Measurements from ENCODE around the gene XBP1.
"Not testable (repeated sequence)": the region's sequence is repeated elsewhere in the genome, so short reads cannot be mapped to it uniquely, and the experiment has no call there.

XBP1 gene

DNA sequence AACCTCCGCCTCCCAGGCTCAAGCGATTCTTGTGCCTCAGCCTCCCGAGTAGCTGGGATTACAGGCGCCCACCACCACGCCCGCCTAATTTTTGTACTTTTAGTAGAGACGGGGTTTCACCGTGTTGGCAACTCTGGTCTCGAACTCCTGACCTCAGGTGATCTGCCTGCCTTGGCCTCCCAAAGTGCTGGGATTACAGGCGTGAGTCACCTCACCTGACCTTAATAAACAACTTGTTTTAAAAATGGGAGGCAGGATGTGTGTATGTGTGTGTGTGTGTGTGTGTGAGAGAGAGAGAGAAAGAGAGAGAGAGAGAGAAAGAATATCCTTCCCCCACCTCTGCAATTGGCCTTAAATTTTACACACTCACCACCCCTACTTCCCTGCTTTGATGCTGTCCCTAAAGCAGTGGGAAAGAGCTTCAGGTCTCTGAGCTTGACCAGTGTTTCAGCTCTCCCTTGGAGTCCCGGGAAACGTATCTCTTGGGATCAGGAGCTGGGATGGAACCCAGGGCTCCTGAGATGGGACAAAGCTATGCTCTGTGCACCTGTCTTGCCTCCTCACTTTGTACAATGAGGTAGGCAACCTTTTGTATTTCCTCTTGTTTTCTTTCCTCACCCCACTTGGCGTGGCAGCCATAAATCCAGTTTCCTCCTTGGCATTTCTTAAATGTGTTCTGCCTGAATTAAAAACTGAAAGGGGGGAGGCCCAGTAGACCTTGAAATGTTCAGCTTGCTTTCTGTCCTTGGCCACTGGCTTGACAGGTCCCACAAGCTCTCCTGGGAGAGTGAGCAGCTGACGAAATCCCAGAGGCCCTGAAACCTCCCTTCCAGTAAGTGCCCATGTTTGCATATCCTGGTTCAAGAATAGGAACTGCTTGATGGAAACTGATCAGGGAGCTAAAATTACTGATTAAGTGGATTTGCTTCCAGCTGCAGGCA is 17.8 kb upstream of the XBP1 start:
- no peak overlapping the region for H3K4me3 ChIP-seq (ENCODE audit: low read length)
- WGBS (ENCODE audit: insufficient coverage, insufficient read length) = no CpG with 5 or more reads among the region's 14 CpGs
- H3K27ac ChIP-seq (ENCODE audit: low read length) = no peak overlapping the region
- H3K27me3 ChIP-seq (ENCODE audit: control insufficient read depth, insufficient read depth, low read length) = no peaks in the 10 kb centered on the region
- no peaks in the 10 kb centered on the region for H3K9me3 ChIP-seq (ENCODE audit: control insufficient read depth, insufficient read depth, low read length)
- H3K36me3 ChIP-seq (ENCODE audit: control insufficient read depth, insufficient read depth, low read length) = no peaks in the 10 kb centered on the region
- no peaks in the 10 kb centered on the region for H3K4me1 ChIP-seq (ENCODE audit: control insufficient read depth, insufficient read depth, low read length)
- no peak for DNase-seq (ENCODE audit: low read depth, low spot score)

DNA sequence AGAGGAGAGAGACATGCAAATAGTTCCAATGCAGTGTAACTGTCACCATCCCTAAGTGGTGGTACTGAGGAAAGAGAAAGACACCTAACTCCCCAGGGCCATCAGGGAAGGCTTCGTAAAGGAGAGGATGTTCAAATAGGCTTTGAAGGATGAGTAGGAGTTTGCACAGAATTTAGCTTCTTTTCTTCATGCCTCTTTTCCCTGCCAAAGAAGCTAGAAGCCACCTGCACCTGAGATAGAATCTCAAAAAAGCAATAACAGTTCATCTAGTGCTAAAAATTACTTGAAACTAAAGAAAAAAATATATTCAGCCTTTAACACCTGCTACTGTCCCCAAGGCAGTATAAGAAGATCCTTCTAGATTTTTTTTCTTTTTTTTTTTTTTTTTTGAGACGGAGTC is 16.7 kb upstream of the XBP1 start:
- no CpG with 5 or more reads among the region's 2 CpGs for WGBS (ENCODE audit: insufficient coverage, insufficient read length)
- Histone ChIP-seq H3K36me3 (ENCODE audit: control insufficient read depth, insufficient read depth, low read length) (no peaks in the 10 kb centered on the region), H3K27ac (ENCODE audit: low read length) (no peak overlapping the region), H3K27me3 (ENCODE audit: control insufficient read depth, insufficient read depth, low read length) (no peaks in the 10 kb centered on the region), H3K4me1 (ENCODE audit: control insufficient read depth, insufficient read depth, low read length) (no peaks in the 10 kb centered on the region), H3K9me3 (ENCODE audit: control insufficient read depth, insufficient read depth, low read length) (no peaks in the 10 kb centered on the region), H3K4me3 (ENCODE audit: low read length) (no peak overlapping the region)
- no peak for DNase-seq (ENCODE audit: low read depth, low spot score)

DNA sequence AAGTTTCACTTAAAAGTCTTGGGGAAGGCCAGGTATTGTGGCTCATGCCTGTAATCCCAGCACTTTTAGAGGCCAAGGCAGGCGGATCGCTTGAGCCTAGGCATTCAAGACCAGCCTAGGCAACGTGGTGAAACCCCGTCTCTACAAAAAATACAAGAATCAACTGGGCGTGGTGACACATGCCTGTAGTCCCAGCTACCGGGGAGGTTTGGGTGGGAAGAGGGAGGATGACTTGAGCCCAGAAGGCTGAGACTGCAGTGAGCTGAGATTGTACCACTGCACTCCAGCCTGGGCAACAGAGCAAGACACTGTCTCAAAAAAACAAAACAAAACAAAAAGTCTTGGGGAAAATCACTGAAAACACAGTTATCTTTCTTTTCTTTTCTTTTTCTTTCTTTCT is 15.4 kb upstream of the XBP1 start:
- H3K27me3 ChIP-seq (ENCODE audit: control insufficient read depth, insufficient read depth, low read length) = no peaks in the 10 kb centered on the region
- H3K36me3 ChIP-seq (ENCODE audit: control insufficient read depth, insufficient read depth, low read length) = no peaks in the 10 kb centered on the region
- no peak for DNase-seq (ENCODE audit: low read depth, low spot score)
- H3K9me3 ChIP-seq (ENCODE audit: control insufficient read depth, insufficient read depth, low read length) = no peaks in the 10 kb centered on the region
- no peak overlapping the region for H3K4me3 ChIP-seq (ENCODE audit: low read length)
- H3K4me1 ChIP-seq (ENCODE audit: control insufficient read depth, insufficient read depth, low read length) = no peaks in the 10 kb centered on the region
- no peak overlapping the region for H3K27ac ChIP-seq (ENCODE audit: low read length)
- WGBS (ENCODE audit: insufficient coverage, insufficient read length) = no CpG with 5 or more reads among the region's 6 CpGs

DNA sequence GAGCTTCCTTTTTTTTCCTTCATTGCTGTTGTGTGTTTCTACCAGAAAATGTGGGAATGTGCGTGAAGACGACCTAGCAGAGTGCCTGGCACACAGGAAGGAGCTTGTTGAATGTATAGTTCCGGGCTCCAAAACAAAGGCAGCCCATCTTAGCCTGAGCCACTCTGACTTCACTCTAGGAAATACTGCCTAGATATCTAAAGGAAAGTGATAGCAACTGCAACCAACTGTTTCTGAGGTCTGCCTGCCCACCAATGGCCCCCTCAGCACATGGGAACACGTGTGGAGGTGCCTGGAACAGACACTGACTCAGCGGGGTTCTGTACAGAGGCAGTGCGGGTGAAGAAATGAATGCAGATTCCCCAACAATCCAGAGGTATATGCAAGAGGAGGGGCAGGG is 14.7 kb upstream of the XBP1 start:
- Histone ChIP-seq H3K36me3 (ENCODE audit: control insufficient read depth, insufficient read depth, low read length) (no peaks in the 10 kb centered on the region), H3K9me3 (ENCODE audit: control insufficient read depth, insufficient read depth, low read length) (no peaks in the 10 kb centered on the region), H3K4me3 (ENCODE audit: low read length) (no peak overlapping the region), H3K27ac (ENCODE audit: low read length) (no peak overlapping the region), H3K27me3 (ENCODE audit: control insufficient read depth, insufficient read depth, low read length) (no peaks in the 10 kb centered on the region), H3K4me1 (ENCODE audit: control insufficient read depth, insufficient read depth, low read length) (no peaks in the 10 kb centered on the region)
- WGBS (ENCODE audit: insufficient coverage, insufficient read length) = no CpG with 5 or more reads among the region's 6 CpGs
- no peak for DNase-seq (ENCODE audit: low read depth, low spot score)

DNA sequence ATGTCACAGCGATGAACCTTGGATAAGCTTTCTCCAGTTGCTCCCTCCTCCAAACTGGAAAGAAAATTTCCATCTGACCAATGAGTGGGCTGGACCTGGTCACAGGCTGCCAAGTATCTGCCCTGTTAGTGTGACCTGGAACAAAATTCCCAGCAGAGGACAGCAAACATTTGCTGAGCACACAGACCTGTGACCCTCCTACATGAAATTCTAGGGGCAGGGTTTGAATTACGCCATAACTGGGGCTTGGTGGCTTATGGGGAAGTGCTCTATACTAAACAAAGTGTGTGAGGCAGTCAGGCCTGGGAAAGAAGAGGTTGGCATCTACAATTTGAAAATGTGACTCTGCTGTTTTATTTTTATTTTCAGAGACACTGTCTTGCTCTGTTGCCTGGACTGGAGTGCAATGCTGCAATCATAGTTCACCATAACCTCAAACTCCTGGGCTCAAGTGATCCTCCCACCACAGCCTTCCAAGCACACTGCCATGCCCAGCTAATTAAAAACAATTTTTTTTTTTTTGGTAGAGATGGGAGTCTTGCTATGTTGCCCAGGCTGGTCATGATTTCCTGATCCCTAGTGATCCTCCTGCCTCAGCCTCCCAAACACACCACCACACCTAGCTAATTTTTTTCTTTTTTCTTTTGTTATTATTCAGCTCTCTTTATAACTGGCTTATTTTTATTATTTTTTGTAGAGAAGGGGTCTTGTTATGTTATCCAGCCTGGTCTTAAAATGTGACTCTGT is 13.6 kb upstream of the XBP1 start:
- WGBS (ENCODE audit: insufficient coverage, insufficient read length) = no CpG with 5 or more reads among the region's 2 CpGs
- no peak for DNase-seq (ENCODE audit: low read depth, low spot score)
- no peaks in the 10 kb centered on the region for H3K9me3 ChIP-seq (ENCODE audit: control insufficient read depth, insufficient read depth, low read length)
- H3K27me3 ChIP-seq (ENCODE audit: control insufficient read depth, insufficient read depth, low read length) = no peaks in the 10 kb centered on the region
- H3K27ac ChIP-seq (ENCODE audit: low read length) = no peak overlapping the region
- no peak overlapping the region for H3K4me3 ChIP-seq (ENCODE audit: low read length)
- H3K4me1 ChIP-seq (ENCODE audit: control insufficient read depth, insufficient read depth, low read length) = no peaks in the 10 kb centered on the region
- no peaks in the 10 kb centered on the region for H3K36me3 ChIP-seq (ENCODE audit: control insufficient read depth, insufficient read depth, low read length)

DNA sequence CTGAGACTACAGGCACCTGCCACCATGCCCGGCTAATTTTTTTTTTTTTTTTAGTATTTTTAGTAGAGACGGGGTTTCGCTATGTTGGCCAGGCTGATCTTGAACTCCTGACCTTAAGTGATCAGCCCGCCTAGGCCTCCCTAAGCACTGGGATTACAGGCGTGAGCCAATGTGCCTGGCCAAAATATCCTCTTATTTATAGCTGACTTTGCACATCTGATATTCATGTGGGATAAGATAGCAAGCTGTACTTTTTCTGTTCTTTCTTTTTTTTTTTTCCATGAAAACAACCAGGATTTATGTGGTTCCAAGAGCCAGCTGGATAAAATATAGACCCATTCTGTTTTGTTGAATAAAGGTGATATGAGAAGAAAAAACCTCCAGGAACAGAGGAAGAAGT is 12.1 kb upstream of the XBP1 start:
- H3K27me3 ChIP-seq (ENCODE audit: control insufficient read depth, insufficient read depth, low read length) = no peaks in the 10 kb centered on the region
- no peak overlapping the region for H3K4me3 ChIP-seq (ENCODE audit: low read length)
- DNase-seq (ENCODE audit: low read depth, low spot score) = no peak
- no peak overlapping the region for H3K27ac ChIP-seq (ENCODE audit: low read length)
- H3K9me3 ChIP-seq (ENCODE audit: control insufficient read depth, insufficient read depth, low read length) = no peaks in the 10 kb centered on the region
- no CpG with 5 or more reads among the region's 5 CpGs for WGBS (ENCODE audit: insufficient coverage, insufficient read length)
- H3K36me3 ChIP-seq (ENCODE audit: control insufficient read depth, insufficient read depth, low read length) = no peaks in the 10 kb centered on the region
- no peaks in the 10 kb centered on the region for H3K4me1 ChIP-seq (ENCODE audit: control insufficient read depth, insufficient read depth, low read length)

DNA sequence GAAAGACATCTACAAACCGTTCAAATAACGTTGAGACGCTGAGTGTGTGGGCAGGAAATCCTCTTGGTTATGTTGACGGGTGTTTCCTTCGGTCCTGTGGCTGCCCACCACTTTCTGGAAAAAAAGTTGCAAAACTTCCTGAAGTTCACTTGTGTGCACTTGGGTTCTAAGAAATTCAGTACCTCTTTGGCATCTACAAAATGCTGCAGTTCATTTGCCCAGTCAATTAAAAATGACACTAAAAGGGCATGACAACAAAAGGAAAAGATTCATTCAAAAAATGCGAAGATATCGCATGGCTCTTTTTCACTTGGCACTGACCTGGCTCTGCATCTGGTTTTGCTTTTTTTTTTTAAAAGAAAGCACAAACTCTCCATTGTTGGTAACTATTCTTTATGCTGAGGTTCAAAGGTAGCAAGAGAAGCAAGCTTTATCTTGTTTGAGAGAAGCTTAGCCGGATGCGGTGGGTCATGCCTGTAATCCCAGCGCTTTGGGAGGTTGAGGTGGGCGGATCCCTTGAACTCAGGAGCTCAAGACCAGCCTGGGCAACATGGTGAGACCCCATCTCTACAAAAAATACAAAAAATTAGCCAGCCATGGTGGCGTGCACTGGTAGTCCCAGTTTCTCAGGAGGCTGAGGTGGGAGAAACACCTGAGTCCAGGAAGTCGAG is 10.6 kb upstream of the XBP1 start:
- H3K27ac ChIP-seq (ENCODE audit: low read length) = no peak overlapping the region
- no peaks in the 10 kb centered on the region for H3K36me3 ChIP-seq (ENCODE audit: control insufficient read depth, insufficient read depth, low read length)
- H3K4me3 ChIP-seq (ENCODE audit: low read length) = no peak overlapping the region

DNA sequence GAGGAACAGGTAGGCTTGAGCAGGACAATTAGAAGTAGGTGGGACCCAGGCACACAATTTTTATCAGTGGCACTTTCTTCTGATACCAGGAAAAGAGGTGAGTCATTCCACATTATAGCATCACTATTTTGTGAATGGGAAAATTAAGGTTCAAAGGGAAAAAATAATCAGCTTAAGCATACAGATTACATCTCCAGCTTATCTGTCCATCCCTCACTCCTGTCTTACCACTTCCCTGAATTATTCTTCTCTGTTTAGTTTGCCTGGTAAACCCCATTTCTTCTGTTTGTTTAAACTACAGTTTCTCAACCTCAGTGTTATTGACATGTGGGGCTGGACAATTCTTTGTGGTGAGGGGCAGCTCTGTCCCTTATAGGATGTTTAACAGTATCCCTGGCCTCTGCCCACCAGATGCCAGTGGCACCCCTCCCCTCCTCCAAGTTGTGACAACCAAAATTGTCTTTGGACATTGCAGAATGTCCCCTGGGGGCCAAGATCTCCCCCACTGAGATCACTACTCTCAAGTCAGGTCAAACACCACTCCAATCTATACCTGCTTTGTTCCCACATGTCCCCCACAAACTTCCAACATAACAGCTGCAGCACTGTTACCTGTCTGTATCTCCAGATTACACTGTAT is 8.5 kb upstream of the XBP1 start:
- Histone ChIP-seq H3K9me3 (ENCODE audit: control insufficient read depth, insufficient read depth, low read length) (no peaks in the 10 kb centered on the region), H3K36me3 (ENCODE audit: control insufficient read depth, insufficient read depth, low read length) (no peaks in the 10 kb centered on the region), H3K27ac (ENCODE audit: low read length) (no peak overlapping the region), H3K4me1 (ENCODE audit: control insufficient read depth, insufficient read depth, low read length) (no peaks in the 10 kb centered on the region), H3K27me3 (ENCODE audit: control insufficient read depth, insufficient read depth, low read length) (no peaks in the 10 kb centered on the region), H3K4me3 (ENCODE audit: low read length) (no peak overlapping the region)
- no peak for DNase-seq (ENCODE audit: low read depth, low spot score)

More for the DNA sequence above, 10.6 kb upstream of the XBP1 start:
- Histone ChIP-seq H3K9me3 (ENCODE audit: control insufficient read depth, insufficient read depth, low read length) (no peaks in the 10 kb centered on the region), H3K4me1 (ENCODE audit: control insufficient read depth, insufficient read depth, low read length) (no peaks in the 10 kb centered on the region), H3K27me3 (ENCODE audit: control insufficient read depth, insufficient read depth, low read length) (no peaks in the 10 kb centered on the region)
- no CpG with 5 or more reads among the region's 13 CpGs for WGBS (ENCODE audit: insufficient coverage, insufficient read length)
- no peak for DNase-seq (ENCODE audit: low read depth, low spot score)

DNA sequence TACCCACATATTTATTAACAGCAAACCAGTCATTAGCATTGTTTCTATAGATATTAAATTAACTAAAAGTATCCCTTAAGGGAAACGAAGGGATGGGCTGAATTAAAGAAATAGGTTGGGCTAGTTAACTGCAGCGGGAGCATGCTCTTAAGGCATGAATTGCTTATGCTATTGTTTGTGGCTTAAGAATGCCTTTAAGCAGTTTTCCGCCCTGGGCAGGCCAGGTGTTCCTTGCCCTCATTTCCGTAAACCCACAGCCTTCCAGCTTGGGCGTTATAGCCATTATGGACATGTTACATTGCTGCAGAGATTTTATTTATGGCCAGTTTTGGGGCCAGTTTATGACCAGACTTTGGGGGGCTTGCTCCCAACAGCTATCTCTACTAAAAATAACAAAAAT is 5.1 kb upstream of the XBP1 start:
- no CpG with 5 or more reads among the region's 5 CpGs for whole genome bisulfite sequencing (ENCODE audit: insufficient coverage, insufficient read length)

DNA sequence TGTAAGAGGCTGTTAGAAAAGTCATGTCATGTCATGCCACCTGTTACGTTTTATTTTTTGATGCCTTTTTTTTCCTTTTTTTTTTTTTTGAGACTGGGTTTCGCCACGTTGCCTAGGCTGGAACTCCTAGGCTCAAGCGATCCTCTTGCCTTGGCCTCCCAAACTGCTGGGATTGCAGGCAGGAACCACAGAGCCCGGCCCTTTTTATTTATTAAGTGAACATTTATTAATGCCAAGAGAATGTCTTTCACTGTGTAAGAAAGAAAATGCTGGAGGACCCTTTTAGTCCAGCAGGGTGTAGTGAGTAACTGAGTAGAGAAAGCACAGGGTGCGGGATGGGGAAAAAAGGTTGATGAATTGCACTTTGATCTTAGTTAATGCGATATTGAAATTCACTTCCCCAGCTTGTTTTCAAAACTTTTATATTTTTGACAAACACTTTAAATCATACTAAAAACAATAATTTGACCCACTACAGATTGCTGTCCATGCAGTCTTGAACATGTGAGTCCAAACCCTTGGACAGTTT is 2.3 kb upstream of the XBP1 start:
- Histone ChIP-seq H3K9me3 (ENCODE audit: control insufficient read depth, insufficient read depth, low read length) (no peaks in the 10 kb centered on the region), H3K4me1 (ENCODE audit: control insufficient read depth, insufficient read depth, low read length) (no peaks in the 10 kb centered on the region), H3K36me3 (ENCODE audit: control insufficient read depth, insufficient read depth, low read length) (no peaks in the 10 kb centered on the region), H3K4me3 (ENCODE audit: low read length) (no peak overlapping the region), H3K27me3 (ENCODE audit: control insufficient read depth, insufficient read depth, low read length) (no peaks in the 10 kb centered on the region), H3K27ac (ENCODE audit: low read length) (no peak overlapping the region)
- no peak for DNase-seq (ENCODE audit: low read depth, low spot score)
- no CpG with 5 or more reads among the region's 7 CpGs for WGBS (ENCODE audit: insufficient coverage, insufficient read length)

More for the DNA sequence above, 5.1 kb upstream of the XBP1 start:
- H3K27me3 ChIP-seq (ENCODE audit: control insufficient read depth, insufficient read depth, low read length); H3K4me3 ChIP-seq (ENCODE audit: low read length); H3K4me1 ChIP-seq (ENCODE audit: control insufficient read depth, insufficient read depth, low read length); H3K36me3 ChIP-seq (ENCODE audit: control insufficient read depth, insufficient read depth, low read length); DNase-seq (ENCODE audit: low read depth, low spot score); H3K9me3 ChIP-seq (ENCODE audit: control insufficient read depth, insufficient read depth, low read length); H3K27ac ChIP-seq (ENCODE audit: low read length): not testable (repeated sequence)

Data from iPS DF 6.9 (cell line).